K562 (cell line): Measurements from ENCODE around the gene HNRNPA2B1. TPM values are rescaled to one million over a fixed set of nuclear protein-coding genes. Genes with fewer than 3 reads are reported as not detected.

Experiments
- FOS ChIP-seq: IDR thresholded peaks from 3 replicates; pipeline ENCODE4 v1.6.1; 2011; ENCODE audit not compliant: insufficient read length; ENCODE audit errors: extremely low read depth
- HCFC1 ChIP-seq: IDR thresholded peaks from 2 replicates; pipeline ENCODE4 v1.6.1; 2012; ENCODE audit warnings: low read depth, low read length, improper control_type of control experiment
- IFI16 ChIP-seq: fragments of 250-450 bp; sonication (Bioruptor Pico); IDR thresholded peaks from 2 replicates; pipeline ENCODE4 v2.1.2; 2022; ENCODE audit warnings: mild to moderate bottlenecking, inconsistent platforms
- NBN ChIP-seq: fragments of 450-650 bp; IDR thresholded peaks from 2 replicates; pipeline ENCODE4 v1.6.1; 2016; ENCODE audit warnings: low read depth, mild to moderate bottlenecking
- NFE2 ChIP-seq: IDR thresholded peaks from 2 replicates; pipeline ENCODE4 v1.6.1; 2014; ENCODE audit warnings: antibody characterized with exemption, low read depth
- POLR2B ChIP-seq: fragments of 450-650 bp; IDR thresholded peaks from 2 replicates; pipeline ENCODE4 v1.6.1; 2018; ENCODE audit warnings: low read depth; ENCODE audit not compliant: partially characterized antibody
- PRPF4 ChIP-seq: fragments of 200-400 bp; formaldehyde crosslinking; IDR thresholded peaks from one replicate; pipeline ENCODE4 v1.6.1; 2017; ENCODE audit warnings: low read length, low read depth, mild to moderate bottlenecking; ENCODE audit not compliant: insufficient read depth, poor library complexity, severe bottlenecking
- RBM17 ChIP-seq: fragments of 200-400 bp; formaldehyde crosslinking; IDR thresholded peaks from 2 replicates; pipeline ENCODE4 v1.6.1; 2017; ENCODE audit warnings: low read depth, mild to moderate bottlenecking, low read length, borderline replicate concordance
- SETDB1 ChIP-seq: IDR thresholded peaks from one replicate; pipeline ENCODE4 v1.6.1; 2012; ENCODE audit warnings: low read length, control low read depth, inconsistent platforms
- SIN3A ChIP-seq, 2 experiments: fragments of 150-350 bp in 1 of 2; IDR thresholded peaks; 2 replicates each; pipeline ENCODE4 v1.6.1; 2011 to 2016; ENCODE audit warnings: borderline replicate concordance in 2 of 2, low read depth in 2 of 2, low read length in 2 of 2, mild to moderate bottlenecking in 2 of 2, moderate library complexity in 2 of 2; ENCODE audit not compliant: control insufficient read depth in 1 of 2
- STAT5A ChIP-seq: IDR thresholded peaks from 2 replicates; pipeline ENCODE4 v1.6.1; 2012; ENCODE audit warnings: low read length, inconsistent platforms, borderline replicate concordance
- ZNF347 ChIP-seq: fragments of 450-650 bp; formaldehyde crosslinking; IDR thresholded peaks from 2 replicates; pipeline ENCODE4 v1.4.0; 2020; ENCODE audit warnings: low read depth, mild to moderate bottlenecking, moderate library complexity
- ZNF408 ChIP-seq: fragments of 250-450 bp; sonication (Bioruptor Pico); IDR thresholded peaks from 2 replicates; pipeline ENCODE4 v1.4.0; 2020; ENCODE audit warnings: low read depth, mild to moderate bottlenecking, moderate library complexity
- ZNF644 ChIP-seq: fragments of 200-800 bp; sonication (Bioruptor generic); IDR thresholded peaks from 2 replicates; pipeline ENCODE4 v1.6.1; 2016; ENCODE audit warnings: low read depth, missing genetic modification characterization, missing compliant biosample characterization
- polyA plus RNA-seq, 8 experiments: library from polyadenylated mRNA; depleted of rRNA in 4 of 8; stranded (reverse) in 5 of 8; unstranded in 3 of 8; fragments of >200 nt; fragmentation: Nextera tagmentation in 2 of 8; fragmentation: Illumina TruSeq in 1 of 8; extraction: Ambion mirVana in 2 of 8; extraction: Trizol in 1 of 8; gene quantifications; 2 replicates each; pipeline versions ENCODE4 v1.2.1 to v1.2.3, GENCODE V29; 2011 to 2014; ENCODE audit warnings: inconsistent platforms in 1 of 8, missing spikeins in 1 of 8
- total RNA-seq, 7 experiments: library from RNA; depleted of rRNA in 6 of 7; stranded (reverse); fragments of >200 nt in 6 of 7; fragmentation: Illumina TruSeq in 2 of 7; extraction: Trizol in 2 of 7; gene quantifications; 2 replicates each; pipeline versions ENCODE4 v1.2.1 to v1.2.3, GENCODE V29; 2011 to 2021; ENCODE audit warnings: low replicate concordance in 1 of 7
- TF ChIP-seq, protein P1 (sequence below): fragments of 250-450 bp; sonication (Bioruptor Pico); IDR thresholded peaks from 2 replicates; pipeline ENCODE4 v1.4.0; 2020; ENCODE audit warnings: mild to moderate bottlenecking, moderate library complexity, borderline replicate concordance
- TF ChIP-seq, protein P2 (sequence below): sonication (generic); formaldehyde crosslinking; IDR thresholded peaks from 2 replicates; pipeline ENCODE4 v1.8.0; 2022; ENCODE audit warnings: mild to moderate bottlenecking, missing genetic modification reagents
- TF ChIP-seq, protein P3 (sequence below): fragments of 450-650 bp; IDR thresholded peaks from 2 replicates; pipeline ENCODE4 v1.6.1; 2017; ENCODE audit warnings: antibody characterized with exemption, mild to moderate bottlenecking

HNRNPA2B1 gene
- total and polyA plus RNA-seq, 9 of the 15 experiments (the other 6 are each of a cell fraction or from before 2014, with no cell fraction given), result 630 to 1,989 (median 865) TPM

DNA sequence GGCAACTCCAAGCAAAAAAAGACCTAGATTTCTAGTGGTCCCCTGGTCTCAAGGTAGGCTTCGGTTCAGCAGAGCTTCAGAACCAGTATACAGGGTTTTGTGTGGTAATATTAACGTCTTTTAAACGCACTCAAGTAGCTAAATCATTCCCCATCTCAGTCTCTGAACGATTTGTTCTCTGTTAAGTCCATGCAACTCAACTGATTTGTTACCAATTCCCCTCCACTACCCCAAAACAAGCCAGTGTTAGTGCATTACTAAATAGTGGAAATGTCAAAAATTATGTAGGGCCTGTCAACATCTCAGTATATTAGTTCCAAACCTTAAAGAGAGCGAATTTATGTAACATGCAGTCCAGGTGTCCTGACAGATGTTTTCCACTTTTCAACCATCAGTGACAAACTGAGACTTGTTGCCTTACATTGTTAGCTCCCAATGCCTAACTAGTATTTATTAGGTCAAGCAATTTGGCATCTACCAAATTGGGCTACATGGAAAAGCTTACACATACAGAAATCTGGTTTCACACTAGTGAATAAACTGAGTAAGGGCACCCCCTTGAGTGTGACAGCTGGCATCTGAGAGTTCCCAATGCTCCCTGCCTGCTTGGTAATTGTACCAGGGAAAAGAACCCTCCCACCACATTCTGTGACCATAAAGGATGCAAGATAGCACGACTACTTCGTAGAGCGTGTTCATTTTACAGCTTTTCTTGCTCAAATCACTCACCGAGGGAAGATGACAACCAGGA, 12.2 kb downstream of the HNRNPA2B1 start (continued):
- TF ChIP-seq, protein P1, sequence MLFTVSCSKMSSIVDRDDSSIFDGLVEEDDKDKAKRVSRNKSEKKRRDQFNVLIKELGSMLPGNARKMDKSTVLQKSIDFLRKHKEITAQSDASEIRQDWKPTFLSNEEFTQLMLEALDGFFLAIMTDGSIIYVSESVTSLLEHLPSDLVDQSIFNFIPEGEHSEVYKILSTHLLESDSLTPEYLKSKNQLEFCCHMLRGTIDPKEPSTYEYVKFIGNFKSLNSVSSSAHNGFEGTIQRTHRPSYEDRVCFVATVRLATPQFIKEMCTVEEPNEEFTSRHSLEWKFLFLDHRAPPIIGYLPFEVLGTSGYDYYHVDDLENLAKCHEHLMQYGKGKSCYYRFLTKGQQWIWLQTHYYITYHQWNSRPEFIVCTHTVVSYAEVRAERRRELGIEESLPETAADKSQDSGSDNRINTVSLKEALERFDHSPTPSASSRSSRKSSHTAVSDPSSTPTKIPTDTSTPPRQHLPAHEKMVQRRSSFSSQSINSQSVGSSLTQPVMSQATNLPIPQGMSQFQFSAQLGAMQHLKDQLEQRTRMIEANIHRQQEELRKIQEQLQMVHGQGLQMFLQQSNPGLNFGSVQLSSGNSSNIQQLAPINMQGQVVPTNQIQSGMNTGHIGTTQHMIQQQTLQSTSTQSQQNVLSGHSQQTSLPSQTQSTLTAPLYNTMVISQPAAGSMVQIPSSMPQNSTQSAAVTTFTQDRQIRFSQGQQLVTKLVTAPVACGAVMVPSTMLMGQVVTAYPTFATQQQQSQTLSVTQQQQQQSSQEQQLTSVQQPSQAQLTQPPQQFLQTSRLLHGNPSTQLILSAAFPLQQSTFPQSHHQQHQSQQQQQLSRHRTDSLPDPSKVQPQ (CRISPR knock-in tag), result no peak
- TF ChIP-seq, protein P2, sequence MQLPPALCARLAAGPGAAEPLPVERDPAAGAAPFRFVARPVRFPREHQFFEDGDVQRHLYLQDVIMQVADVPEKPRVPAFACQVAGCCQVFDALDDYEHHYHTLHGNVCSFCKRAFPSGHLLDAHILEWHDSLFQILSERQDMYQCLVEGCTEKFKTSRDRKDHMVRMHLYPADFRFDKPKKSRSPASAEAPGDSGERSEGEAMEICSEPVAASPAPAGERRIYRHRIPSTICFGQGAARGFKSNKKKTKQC (CRISPR knock-in tag), result no peak
- TF ChIP-seq FOS (no peak), IFI16 (CRISPR knock-in tag) (no peak), RBM17 (no peak), ZNF644 (tag) (no peak), ZNF408 (CRISPR knock-in tag) (no peak), SETDB1 (no peak), NBN (no peak), NFE2 (no peak), ZNF347 (CRISPR knock-in tag) (peak; percentile 76; the same call in 1 of the 2 replicates), STAT5A (peak; percentile 15; the same call in 1 of the 2 replicates), POLR2B (peak; percentile 75), PRPF4 (no peak), HCFC1 (no peak), SIN3A (IDR thresholded peaks at IDR 0.05; ENCODE audit: borderline replicate concordance in 2 of 2, control insufficient read depth in 1 of 2, low read depth in 2 of 2, low read length in 2 of 2) (peak; percentile 21 to 49; a peak in 1 of 4 replicates)
- TF ChIP-seq, protein P3, sequence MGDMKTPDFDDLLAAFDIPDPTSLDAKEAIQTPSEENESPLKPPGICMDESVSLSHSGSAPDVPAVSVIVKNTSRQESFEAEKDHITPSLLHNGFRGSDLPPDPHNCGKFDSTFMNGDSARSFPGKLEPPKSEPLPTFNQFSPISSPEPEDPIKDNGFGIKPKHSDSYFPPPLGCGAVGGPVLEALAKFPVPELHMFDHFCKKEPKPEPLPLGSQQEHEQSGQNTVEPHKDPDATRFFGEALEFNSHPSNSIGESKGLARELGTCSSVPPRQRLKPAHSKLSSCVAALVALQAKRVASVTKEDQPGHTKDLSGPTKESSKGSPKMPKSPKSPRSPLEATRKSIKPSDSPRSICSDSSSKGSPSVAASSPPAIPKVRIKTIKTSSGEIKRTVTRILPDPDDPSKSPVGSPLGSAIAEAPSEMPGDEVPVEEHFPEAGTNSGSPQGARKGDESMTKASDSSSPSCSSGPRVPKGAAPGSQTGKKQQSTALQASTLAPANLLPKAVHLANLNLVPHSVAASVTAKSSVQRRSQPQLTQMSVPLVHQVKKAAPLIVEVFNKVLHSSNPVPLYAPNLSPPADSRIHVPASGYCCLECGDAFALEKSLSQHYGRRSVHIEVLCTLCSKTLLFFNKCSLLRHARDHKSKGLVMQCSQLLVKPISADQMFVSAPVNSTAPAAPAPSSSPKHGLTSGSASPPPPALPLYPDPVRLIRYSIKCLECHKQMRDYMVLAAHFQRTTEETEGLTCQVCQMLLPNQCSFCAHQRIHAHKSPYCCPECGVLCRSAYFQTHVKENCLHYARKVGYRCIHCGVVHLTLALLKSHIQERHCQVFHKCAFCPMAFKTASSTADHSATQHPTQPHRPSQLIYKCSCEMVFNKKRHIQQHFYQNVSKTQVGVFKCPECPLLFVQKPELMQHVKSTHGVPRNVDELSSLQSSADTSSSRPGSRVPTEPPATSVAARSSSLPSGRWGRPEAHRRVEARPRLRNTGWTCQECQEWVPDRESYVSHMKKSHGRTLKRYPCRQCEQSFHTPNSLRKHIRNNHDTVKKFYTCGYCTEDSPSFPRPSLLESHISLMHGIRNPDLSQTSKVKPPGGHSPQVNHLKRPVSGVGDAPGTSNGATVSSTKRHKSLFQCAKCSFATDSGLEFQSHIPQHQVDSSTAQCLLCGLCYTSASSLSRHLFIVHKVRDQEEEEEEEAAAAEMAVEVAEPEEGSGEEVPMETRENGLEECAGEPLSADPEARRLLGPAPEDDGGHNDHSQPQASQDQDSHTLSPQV, result no peak
